ENCODE data around the gene KRTAP9-7.

DNA sequence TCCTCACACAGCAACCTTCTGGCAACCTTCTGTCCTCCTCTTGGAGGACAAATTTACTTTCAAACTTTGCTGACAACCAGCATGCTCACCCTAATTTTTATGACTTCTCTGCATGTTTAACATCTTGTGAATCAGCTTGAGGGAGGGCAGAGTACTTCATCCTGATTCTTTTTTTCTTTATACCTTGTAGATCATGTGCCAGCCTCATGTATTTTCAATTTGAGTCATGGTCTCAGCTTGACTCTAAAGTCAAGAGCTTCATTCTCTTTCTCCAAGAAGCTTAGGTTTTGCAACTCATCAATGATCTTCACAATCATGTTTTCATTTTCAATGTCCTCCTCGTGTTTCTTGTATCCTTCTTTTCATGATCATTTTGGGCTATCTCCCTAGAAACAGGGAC is 3.6 kb upstream of the KRTAP9-7 start:
- TF ChIP-seq EZH2 (IDR thresholded peaks at IDR 0.05; ENCODE audit: borderline replicate concordance, insufficient read depth, low read depth, low read length, poor library complexity, severe bottlenecking) = no peak
- TF ChIP-seq, protein P1, sequence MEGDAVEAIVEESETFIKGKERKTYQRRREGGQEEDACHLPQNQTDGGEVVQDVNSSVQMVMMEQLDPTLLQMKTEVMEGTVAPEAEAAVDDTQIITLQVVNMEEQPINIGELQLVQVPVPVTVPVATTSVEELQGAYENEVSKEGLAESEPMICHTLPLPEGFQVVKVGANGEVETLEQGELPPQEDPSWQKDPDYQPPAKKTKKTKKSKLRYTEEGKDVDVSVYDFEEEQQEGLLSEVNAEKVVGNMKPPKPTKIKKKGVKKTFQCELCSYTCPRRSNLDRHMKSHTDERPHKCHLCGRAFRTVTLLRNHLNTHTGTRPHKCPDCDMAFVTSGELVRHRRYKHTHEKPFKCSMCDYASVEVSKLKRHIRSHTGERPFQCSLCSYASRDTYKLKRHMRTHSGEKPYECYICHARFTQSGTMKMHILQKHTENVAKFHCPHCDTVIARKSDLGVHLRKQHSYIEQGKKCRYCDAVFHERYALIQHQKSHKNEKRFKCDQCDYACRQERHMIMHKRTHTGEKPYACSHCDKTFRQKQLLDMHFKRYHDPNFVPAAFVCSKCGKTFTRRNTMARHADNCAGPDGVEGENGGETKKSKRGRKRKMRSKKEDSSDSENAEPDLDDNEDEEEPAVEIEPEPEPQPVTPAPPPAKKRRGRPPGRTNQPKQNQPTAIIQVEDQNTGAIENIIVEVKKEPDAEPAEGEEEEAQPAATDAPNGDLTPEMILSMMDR (IDR thresholded peaks at IDR 0.05) = no peak
